ENCODE measurements around the gene PAK6.

GRCh38 chr15:40320409-40320808, 81.5 kb downstream of the PAK6 start:
- TF ChIP-seq, protein P1, sequence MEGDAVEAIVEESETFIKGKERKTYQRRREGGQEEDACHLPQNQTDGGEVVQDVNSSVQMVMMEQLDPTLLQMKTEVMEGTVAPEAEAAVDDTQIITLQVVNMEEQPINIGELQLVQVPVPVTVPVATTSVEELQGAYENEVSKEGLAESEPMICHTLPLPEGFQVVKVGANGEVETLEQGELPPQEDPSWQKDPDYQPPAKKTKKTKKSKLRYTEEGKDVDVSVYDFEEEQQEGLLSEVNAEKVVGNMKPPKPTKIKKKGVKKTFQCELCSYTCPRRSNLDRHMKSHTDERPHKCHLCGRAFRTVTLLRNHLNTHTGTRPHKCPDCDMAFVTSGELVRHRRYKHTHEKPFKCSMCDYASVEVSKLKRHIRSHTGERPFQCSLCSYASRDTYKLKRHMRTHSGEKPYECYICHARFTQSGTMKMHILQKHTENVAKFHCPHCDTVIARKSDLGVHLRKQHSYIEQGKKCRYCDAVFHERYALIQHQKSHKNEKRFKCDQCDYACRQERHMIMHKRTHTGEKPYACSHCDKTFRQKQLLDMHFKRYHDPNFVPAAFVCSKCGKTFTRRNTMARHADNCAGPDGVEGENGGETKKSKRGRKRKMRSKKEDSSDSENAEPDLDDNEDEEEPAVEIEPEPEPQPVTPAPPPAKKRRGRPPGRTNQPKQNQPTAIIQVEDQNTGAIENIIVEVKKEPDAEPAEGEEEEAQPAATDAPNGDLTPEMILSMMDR (IDR thresholded peaks at IDR 0.05) = no peak
- TF ChIP-seq POLR2AphosphoS5 (IDR thresholded peaks at IDR 0.05) (no peak), POLR2A (IDR thresholded peaks at IDR 0.05; ENCODE audit: low read depth) (no peak)
